GM21423 (cell line): ENCODE data around the gene SBK2.

Experiments
- ATAC-seq: cut with Tn5 transposase; IDR thresholded peaks from one replicate; pipeline ENCODE4 v1.9.1; 2021; ENCODE audit warnings: mild to moderate bottlenecking, moderate library complexity; ENCODE audit not compliant: unreplicated experiment

SBK2 gene

DNA sequence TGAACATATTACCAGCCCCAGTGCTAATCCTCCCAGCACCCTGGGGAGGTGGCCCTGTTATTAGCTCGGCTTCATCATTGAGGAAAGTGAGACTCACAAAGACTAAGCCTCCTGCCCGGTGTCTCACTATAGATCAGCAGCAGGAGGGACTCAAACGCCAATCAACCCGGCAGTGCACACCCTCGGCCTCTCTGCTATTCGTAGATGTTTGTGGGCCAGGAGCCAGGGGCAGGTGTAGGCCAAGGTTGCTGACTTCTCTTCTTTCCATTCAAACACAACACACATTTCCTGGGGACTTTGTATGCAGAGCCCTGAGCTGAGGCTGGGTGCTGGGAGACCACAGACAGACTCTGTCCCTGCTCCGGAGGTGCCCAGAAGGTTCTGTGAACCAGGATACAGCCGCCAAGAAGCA lies 17.8 kb upstream of the SBK2 start:
- no peak for ATAC-seq

DNA sequence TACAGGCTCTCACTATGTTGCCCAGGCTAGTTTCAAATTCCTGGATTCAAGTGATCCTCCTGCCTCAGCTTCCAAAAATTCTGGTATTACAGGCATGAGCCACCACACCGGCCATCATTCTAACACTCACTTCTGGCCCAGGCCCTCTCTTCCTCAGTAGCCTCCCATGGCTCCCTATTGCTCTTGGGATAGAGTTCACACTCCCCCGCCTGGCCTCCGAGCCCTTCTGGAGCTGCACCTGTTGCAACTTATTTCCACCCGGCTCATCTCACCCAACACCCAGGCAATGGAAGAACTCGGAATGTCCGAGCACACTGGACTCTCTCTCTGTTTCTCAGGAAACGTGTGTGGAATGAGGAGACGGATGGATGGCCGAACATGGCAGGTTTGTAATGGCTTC lies 17.4 kb upstream of the SBK2 start:
- ATAC-seq = no peak

DNA sequence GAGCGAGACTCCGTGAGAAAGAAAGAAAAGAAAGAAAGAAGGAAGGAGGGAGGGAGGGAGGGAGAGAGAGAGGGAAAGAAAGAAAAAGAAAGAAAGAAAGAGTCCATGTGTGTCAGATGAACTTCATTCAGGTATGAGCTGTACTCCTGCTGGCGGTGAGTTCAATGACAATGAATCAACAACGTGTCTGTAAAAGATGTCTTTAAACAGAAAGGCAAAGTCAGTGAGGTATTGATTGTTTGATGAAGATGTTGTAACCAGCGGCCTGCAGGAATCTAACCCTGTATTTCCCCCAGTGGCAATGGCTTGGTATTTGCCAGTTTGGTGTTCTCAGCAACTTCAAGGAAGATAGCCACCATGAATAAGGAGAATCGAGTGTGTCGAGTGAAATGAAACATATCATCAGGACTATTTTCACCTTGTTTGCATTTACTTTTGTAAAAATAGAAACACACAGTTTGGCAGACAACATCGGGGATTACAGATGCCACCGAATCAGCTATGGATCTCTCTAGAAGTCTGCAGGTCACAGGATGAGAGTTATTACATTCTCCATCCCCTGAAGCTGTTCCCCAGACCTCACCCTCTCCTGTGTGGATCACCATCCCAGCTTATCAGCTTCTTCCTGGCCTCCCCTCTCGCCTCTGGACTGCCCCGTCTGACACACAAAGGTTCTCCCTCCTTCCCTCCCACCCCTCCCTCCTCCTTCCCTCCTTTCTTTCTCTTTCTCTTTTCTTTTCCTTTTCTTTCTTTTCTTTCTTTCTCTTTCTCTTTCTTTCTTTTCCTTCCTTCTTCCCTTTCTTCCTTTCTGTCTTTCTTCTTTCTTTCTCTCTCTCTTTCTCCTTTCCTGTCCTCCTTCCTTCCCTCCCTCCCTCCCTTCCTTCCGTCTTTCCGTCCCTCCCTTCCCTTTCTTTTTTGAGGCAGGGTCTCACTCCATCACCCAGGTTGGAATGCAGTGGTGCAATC lies 16.6 kb upstream of the SBK2 start:
- ATAC-seq = no peak

DNA sequence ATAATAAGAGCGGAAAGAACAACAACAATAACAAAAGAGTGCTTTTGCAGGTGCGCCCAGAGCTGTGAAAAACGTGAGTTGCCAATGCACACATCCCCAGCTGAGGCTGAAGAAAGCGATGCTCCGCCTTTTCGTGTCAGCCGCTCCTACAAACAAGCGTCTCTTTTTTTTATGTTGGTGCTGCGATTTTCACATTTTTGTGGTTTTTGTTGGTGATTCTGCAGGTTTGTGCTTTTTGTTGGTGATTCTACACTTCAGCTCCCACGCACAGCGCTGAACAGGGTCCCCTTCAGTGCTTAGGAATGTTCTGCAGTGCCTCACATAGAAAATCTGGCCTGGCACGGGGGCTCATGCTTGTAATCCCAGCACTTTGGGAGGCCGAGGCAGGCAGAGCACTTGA lies 15.7 kb upstream of the SBK2 start:
- ATAC-seq = no peak

DNA sequence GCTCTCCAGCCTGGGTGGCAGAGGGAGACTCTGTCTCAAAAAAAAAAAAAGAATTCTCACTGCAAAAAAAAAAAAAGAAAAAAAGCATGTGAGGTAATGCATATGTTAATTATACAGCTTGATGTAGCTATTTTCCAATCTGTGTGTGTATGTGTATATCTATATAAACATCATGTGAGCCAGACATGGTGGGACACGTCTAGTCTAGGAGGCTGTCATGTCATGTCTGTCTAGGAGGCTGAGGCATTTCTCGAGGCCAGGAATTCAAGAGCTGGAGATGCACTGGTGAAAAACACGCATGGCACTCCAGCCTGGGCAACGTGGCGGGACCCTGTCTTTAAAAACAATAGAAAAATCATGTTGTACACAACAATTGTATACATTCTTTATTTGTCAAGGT lies 15.3 kb upstream of the SBK2 start:
- ATAC-seq = no peak

DNA sequence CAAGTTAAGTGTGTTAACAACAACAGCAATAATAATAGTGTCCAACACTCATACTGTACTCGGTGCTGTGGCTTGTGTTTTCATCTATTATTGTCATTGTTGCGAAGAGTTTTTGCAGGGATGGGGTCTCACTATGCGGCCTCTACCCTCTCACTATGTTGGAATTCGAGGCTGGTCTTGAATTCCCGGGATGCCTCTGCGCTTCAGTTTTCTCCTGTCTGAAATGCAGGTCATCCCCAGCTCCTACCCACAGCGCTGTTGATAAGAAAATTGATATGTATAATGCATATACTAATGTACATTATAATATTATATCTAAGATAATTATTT lies 13.4 kb upstream of the SBK2 start:
- ATAC-seq = no peak

DNA sequence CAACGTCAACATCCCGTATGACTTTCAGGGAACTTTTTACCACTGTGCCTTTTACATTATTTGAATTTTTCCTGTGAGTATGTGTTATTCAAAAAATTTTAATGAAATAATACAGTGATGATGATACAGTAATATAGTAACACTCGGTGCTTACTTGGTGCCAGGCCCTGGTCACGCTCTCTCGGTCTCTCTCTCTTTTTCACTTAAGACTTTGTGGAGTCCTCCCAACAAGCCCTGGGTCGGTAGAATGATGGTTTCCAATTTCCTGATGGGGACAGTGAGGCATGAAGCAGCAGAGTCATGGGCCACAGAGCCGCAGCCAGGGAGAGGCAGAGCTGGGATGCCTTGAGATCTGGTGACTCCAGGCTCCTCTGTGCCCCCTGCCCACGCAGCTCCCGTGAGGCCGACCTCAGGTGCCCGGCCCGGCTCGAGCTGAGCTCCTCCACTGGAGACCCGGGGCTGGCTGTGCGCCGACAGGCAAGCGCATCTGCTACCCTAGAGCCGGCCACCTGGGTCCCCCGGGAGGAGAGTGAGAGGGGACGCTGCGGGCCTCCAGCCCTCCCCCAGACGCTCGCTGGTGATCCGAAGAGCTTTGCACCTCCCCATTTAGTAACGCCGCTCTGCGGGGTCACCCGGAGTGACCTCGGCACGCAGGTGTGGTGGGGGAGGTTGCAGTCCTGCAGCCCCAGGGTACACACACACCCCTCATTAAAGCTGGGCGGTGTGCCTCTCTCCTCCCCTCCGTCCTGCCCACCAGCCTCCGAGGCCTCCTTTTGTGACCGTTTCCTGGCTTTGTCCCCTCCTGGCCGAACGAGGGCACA lies 12.8 kb upstream of the SBK2 start:
- ATAC-seq = no peak

DNA sequence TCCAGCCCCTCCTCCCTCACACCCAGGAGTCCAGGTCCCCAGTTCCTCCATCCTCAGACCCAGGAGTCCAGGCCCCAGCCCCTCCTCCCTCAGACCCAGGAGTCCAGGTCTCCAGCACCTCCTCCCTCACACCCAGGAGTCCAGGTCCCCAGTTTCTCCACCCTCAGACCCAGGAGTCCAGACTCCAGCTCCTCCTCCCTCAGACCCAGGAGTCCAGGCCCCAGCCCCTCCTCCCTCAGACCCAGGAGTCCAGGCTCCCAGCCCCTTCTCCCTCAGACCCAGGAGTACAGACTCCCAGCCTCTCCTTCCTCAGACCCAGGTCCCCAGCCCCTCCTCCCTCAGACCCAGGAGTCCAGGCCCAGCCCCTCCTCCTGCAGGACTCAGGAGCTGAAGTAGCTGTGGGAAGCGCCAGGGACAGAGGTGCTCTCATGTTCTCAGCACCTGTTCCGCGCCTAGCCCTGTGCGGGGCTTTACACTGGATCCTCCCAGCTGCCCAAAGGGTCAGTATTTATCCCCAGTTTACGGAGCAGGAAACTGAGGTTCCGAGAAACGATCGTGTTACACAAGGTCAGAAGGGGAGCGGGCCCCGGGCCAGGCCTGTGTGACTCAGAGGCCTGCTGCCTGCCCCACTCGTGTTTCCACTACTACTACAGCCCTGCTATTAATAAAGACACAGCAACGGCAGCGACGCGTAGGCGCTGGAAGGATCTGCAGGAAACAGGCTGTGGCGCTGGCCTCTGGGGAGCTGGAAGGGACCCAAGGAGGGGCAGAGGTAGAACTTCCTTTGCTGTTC lies 10.1 kb upstream of the SBK2 start:
- ATAC-seq = no peak

DNA sequence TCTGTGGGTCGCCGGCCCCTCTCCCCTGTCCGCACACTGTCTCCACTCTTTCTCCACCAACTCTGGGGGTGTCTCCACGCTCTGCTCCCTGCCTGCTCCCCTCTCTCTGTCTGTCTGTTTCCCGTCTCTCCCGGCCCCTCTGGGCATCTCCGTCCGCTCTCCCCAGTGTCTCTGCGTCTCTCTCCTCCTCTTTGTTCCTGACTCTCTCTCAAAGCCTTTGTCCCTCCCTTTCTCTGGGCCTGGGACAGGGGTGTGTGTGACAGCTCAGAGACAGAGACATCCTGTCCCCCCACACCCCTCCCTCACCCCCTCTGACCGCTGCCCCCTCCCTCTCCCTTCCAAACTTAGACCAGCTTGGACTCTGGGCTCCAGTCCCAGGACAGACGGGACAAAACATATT lies 9.1 kb upstream of the SBK2 start:
- no peak for ATAC-seq

DNA sequence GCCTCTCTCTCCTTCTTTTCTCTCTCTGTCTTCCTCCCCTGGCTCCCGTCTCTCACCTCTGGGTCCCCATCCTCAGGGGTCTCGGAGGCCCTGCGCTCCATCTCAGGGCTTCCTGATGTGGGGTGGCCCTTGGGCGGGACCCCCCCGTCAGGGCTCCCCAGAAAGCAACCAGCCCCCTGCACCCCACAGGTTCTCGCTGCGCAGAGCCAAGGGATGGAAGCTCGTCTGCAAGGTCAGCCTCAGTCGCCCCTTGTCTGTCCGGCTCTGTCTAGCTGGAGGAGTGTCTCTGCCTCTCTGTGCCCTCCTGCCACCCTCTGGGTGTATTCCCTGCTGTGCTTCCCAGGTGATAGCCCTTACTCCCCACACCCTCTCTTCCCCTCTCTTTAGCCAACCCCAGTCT lies 8.5 kb upstream of the SBK2 start, which contains the start of gene SBK3:
Gene SBK3, minus strand, starts transcription at position 101 of the 400 bp plus-strand sequence. Its CDS starts 0 bp downstream, at position 101.
- ATAC-seq = no peak

DNA sequence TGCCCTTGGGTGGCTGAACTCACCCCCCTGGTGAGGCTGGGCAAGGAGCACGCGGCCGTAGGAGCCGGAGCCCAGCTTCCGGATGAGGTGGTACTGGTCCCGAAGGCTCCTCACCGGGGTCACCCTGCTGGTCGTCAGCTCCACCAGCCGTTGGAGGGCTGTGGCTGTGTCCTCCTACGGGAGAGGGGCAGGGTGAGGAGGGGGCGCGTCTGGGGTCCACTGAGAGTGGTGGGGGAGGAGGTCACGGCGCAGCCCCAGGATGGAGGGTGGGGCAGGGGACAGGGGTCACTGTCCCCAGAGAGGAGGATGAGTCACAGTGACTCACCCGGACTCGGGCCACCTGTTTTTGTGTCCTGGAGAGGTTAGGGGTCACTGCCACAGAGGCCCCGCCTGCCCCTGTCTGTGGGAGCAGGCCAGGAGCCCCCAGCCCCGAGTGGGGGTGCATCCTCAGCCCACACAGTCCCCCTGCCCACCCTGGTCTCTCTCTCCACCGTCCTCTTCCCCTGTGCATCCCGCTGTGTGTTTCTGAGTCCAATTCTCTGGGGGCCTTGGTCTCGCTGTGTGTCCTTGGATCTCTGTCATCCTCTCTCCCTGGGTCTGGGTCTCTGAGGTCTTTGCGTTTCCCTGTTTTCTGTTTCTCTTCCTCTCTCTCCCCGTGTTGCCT lies 8.0 kb upstream of the SBK2 start:
- ATAC-seq = no peak

DNA sequence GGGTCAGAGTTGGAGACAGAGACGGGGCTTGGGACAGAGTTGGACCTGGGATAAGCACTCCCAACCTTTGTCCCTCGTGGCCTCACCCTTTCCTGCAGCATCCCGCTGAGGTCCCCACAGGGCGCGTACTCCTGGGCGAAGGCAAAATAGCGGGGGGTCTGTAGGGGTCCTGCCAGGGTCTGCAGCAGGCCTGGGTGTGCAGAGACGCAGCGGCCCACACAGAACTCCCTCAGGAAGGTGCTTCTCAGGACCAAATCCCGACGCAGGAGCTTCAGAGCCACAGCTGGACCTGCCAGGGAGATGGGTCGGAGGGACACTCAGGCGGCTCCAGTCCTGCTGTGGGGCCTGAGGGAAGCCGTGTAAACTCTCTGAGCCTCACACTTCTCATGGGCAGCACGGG lies 7.1 kb upstream of the SBK2 start:
- no peak for ATAC-seq

DNA sequence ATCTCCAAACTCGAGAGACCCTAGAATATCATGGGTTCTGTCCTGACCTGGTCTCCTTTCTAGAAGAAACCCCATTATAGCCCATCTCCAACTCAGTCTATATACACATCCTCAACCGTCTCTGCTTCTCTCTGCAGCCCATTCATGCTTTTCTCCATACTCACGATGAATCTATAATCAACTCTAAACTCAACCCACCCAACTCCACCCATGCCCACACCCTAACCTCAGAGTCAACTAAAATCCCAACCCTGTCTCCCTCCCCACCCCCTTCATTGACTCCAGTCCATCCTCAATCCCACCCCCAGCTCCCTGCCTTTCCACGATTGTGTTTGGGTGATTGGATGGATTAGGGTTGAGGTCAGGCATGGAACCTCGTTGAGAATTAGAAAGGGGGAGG lies 6.6 kb upstream of the SBK2 start:
- no peak for ATAC-seq

DNA sequence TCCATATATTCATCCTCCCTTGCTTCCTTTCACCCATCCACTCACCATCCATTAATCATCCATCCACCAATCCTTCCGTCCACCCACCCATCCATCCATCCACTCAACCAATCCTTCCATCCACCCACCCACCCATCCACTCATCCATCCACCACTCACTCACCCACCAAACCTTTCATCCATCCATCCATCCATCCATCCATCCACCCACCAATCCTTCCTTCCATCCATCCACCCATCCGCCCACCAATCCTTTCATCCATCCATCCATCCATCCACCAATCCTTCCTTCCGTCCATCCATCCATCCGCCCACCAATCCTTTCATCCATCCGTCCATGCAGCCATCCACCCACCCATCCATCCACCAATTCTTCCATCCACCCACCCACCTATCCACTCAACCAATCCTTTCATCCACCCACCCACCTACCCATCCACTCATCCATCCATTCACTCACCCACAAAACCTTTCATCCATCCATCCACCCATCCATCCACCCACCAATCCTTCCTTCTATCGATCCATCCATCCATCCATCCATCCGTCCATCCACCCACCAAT lies 5.4 kb upstream of the SBK2 start:
- no peak for ATAC-seq

DNA sequence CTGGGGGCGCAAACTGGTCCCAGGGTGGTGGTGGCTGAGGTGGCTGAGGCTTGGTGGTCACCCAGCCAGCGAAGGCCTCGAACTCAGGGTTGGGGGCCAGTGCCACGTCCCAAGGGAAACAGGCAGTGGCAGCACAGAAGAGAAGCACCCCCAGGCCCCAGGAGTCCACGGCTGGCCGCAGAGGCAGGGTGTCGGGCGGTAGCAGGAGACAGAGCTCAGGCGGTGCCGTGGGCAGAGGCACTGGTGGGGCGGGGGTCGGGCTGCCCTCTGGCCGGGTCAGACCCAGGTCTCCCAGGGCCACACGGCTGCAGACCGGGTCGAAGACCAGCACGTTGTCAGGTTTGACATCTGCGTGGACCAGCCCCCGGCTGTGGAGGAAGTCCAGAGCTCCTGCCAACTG lies 4.2 kb upstream of the SBK2 start:
- ATAC-seq = no peak

DNA sequence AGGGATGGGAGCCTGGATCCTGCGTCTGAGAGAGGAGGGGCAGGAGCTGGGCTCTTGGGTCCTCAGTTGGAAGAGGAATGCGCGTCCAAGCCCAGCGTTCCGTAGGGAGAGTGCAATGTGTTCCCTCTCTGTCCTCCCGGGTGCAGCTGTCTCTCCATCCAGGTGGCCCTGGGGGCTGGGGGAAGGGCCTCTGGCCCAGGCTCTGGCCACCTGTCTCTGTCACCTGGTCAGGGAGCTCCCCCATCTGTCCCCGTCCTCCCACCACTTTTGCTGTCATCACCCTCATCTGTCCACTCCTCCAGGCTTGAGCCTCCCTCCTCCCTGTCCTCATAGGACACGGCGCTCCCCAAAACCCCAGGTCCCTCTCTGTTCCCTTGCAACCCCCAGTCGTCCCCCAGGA lies 3.7 kb upstream of the SBK2 start:
- no peak for ATAC-seq

DNA sequence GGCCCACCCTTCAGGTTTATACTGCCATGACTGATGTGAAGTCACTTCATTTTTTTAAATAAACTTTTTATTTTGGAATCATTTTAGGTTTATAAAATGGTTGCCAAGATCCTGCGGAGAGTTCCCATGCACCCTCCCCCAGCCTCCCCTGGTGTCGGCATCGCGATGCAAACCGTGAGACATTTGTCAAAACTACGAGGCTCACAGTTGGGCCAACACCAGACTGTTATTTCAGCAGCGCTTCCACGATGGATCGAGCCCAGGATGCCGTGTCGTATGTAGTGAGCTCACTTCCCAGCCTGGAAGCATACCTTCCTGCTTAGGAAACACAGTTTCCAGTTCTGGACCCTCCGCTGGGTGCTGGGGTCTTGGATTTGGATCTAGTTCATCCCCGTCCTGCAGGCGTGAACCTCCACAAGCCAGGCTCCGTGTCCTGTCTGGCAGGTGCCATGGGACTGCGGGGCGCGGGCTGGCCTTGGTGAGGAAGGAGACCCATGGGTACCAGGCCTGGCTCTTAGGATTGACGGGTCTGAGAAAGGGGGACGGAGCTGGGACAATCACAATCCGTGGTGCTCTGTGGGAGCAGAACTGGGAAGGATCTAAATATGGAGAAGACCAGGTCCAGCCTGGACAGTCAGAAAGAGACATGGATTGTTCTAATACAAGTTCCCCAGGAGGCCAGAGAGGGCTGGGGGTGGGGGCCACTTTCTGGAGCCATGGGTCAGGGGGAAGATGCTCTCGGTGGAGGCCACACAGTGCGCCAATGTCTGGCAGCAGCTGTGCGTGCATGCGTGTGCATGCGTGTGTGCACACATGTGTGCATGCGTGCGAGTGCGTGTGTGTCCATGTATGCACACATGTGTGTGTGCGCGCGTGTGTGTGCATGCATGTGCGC lies 2.4 kb upstream of the SBK2 start:
- ATAC-seq = no peak

DNA sequence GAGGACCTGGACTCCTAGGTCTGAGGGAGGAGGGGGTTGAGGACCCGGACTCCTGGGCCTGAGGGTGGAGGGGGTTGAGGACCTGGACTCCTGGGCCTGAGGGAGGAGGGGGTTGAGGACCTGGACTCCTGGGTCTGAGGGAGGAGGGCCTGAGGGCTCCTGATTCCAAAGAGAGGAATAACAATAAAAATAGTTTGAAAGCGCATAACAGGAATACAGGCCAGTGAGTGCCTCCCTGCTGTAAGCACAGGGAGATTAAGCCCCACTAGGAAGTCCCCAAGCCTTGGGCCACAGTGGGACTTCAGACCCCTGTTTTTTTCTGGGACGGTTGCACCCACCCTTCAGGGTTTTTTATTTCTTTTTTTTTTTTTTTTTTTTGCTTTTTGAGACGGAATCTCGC lies 1.2 kb upstream of the SBK2 start:
- ATAC-seq = no peak

DNA sequence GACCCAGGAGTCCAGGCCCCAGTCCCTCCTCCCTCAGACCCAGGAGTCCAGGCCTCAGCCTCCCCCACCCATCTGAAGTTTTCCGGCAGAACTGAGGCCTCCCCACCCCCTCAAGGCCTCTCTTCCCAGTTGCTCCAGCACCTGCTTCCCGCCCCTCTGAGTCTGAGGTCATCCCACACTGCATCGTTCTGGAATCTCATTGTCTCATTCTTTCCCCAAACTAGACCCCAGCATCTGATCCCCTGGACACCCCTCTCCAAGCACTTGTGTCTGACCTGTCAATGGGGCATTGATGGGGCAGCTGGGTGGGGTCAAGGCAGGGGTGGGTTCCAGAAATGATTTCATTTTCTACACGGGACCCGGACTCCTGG lies 793 bp upstream of the SBK2 start:
- no peak for ATAC-seq

DNA sequence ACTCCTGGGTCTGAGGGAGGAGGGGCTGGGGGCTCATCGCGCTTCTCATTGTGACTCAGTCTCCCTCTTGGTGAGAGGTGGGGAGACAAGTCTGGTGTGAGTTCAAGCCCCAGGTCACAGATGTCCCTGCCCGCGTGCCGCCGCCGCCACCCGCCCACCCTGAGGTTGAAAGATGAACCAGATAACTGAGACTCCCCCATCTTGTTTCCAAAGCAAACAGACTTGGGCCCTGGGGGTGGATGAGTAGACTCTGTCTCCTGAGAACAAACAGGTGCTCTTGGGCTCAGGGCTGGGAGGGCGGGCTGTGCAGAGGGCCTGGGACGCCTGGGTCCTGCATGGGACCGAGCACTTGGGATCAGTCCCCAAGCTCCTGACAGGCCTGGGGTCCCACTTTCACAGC lies 567 bp downstream of the SBK2 start:
- ATAC-seq = no peak
